Stimulated activated CD4-positive, alpha-beta T cell treated with anti-CD3 and anti-CD28 coated beads, Interleukin-4, amount 100 ng/mL, for 4 hours (primary cell): ENCODE measurements around the gene ENAM.

Source experiments
- DNase-seq, 2 experiments: peaks; one replicate each; pipeline ENCODE4 v3.0.0-alpha.2; 2020

Gene ENAM

GRCh38 chr4:70628444-70628843, at the start of gene ENAM:
TSS of gene ENAM (plus strand) at chr4:70628744. CDS start at chr4:70629501, 757 bp downstream.
- no peak for DNase-seq

- DNase-seq = no peak
Observed at GRCh38 chr4:70581980-70582379, 46.6 kb upstream of the ENAM start.

DNA sequence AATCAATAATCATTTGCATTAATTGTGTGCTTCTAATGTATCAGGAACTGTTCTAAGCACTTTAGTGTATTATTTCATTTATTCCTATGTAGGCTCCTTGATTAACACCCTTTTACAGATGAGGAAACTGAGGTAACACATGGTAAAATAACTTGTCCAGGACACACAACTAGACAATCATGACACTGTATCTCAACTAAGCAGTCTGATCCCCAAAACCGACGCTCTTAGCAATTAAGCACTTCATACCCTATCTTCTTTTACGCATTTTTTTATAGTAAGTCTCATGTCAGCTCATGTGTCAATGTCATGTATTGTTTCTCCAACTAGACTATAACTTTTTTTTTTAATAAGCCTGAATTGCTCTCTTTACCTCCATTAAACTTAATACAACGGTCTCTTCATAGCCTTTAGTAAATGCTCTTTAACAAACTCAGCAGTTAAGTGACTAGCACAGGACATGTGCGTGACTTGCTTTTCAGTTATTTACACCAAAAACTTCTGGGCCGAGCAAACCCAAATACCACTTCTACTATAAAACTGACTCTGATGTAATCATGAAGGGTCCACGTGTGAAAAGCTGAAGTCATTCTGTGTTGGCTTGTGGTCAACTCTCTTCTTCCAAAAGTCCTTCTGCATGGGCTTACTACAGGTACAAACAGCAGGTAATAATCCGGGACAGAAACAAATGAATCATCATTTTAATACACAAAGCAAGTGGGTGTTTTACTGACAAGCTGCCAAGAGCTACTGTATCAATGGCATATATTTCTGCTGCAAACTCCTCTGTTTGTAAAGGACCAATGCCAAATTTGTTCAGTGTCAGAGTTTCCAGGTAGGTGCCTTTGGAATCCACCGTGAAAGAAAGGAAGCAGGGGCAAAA, 44.4 kb upstream of the ENAM start:
- DNase-seq = no peak

- DNase-seq = no peak
Observed at GRCh38 chr4:70586841-70587240, 41.7 kb upstream of the ENAM start.

DNA sequence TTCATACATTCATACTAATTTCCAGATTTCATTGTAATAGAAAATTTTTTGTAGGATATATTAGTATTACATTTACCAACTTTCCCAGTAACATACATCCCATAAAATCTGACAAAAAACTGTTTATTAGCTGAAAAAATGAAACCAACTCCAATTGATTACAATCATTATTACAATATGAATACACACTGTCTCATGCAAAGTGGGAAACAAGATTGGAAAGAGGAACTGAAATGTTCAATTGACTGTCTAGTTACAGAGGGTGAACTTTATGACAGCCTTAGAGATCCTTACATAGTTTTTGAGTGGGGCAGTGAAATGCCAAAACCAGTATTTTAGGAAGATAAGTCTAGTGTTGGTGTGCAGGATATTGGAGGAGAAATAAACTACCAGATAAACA, 38.8 kb upstream of the ENAM start:
- DNase-seq = no peak

DNA sequence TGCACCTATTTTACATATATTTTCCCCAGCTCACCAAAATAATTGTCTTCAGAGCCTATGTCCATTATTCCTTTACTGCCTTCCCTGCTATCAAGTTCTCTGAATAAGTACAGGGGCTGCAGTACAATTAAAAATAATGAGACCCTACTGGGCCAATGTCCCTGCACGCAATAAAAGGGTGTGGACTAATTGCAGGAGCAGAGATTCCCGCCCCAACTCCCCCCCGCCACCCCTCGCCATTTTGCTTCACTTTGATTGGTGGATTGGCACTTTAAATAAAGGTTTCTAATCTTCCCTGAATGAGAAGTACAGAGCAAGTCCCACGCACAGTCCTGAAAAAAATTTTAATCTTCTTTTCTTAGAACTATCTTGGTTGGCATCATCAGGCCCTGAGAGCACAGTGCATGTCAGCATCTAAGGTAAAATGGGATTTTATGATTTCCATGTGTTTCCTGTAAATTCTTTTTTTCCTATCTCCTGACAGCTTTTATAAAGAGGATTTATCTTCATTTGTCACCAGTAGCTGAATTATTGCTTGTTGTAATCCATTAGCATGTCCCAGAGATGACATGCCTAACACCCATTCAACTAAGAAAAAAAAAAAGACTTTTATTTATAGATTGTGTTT, 36.5 kb upstream of the ENAM start, which contains the start of gene AMBN:
TSS of gene AMBN (plus strand) at position 302 of the 628 bp plus-strand sequence. CDS start at position 405, 103 bp downstream.
- DNase-seq = no peak

DNA sequence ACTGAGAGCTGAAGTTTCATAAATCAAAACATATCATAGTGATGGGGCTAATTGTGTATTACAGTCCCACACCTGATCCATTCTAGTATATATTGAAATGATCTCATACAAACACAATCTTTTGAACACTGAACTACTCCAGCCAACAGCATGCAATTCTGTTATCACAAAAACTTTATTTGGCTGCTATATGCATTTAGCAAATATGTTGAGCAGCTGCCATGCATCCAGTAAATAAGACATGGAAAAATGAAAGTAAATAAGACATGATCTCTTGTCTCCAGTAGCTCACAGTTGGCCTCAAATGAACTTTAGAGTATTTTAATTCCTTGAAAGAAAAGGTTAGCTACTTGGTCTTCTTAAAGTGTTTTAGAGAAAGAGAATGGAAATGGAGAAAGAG, 34.3 kb upstream of the ENAM start:
- DNase-seq = no peak

DNA sequence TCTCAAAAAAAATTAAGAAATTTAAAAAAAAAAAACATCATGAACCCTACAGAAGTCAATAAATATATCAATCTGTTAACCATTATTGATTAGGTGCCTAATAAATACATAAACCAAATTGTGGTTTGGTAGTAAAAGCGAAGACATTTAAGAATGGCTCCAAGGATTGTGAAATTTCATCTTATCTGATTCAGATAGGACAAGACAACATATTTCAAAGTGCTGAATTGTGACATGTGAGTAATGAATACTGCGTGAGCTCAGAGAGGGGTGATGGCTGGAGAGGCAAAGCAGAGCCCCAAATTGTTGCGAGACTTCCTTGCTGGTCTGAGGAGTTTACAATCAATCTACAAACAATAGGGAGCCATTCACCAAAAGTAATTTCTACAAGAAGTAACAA, 28.2 kb upstream of the ENAM start:
- no peak for DNase-seq

- no peak for DNase-seq
Observed at GRCh38 chr4:70600977-70601376, 27.6 kb upstream of the ENAM start.

DNA sequence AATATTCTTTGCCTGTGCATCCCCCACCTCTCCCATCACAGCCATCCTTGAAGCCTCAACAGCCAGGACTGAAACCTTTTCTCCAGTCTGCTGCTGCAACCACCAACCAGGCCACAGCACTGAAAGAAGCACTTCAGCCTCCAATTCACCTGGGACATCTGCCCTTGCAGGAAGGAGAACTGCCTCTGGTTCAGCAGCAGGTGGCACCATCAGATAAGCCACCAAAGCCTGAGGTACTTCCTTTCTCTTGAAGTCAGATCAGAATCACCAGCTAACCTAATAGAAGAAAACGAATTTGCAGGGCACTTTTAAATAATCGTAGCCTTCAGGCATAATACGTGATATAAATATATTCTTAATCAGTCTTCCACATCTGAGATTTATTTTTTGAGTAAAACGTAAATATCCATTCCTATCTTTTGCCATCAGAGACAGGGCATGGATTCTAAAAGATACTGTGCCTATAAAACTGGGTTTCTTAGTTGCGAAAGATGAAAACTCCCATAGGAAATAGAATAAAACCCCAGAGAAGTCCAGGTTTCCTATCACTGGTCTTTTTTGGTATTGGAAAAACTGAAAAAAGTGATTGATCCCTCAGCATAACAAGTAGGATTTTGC, 27.0 kb upstream of the ENAM start:
- DNase-seq = peak; percentile 44 to 56

DNA sequence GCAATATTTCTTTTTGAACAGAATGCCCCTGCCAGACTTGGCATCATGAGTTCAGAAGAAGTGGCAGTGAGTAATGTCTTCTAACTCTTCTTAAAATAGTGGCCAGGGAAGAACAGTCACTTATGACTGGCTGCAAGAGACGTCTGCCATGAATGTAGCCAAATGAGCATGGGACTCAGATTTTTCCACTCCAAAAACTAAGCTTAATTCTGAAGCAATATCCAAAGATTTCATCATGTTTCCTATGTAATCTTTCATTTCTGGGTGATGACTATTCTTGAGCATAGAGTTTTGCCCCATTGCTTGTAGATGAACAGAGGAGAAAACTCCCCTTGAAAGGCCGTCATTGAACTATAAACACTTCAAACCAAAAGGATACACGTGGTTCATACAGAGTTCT, 24.7 kb upstream of the ENAM start:
- DNase-seq = no peak

DNA sequence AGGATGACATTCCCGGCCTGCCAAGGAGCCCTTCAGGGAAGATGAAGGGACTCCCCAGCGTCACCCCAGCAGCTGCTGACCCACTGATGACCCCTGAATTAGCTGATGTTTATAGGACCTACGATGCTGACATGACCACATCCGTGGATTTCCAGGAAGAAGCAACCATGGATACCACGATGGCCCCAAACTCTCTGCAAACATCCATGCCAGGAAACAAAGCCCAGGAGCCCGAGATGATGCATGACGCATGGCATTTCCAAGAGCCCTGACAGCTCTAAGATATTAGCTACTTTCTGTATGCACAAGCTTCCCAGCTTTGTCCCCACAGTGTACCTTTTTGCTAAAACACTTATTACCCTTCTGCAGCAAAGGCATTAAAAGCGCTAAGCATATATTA, 22.1 kb upstream of the ENAM start:
- no peak for DNase-seq

DNA sequence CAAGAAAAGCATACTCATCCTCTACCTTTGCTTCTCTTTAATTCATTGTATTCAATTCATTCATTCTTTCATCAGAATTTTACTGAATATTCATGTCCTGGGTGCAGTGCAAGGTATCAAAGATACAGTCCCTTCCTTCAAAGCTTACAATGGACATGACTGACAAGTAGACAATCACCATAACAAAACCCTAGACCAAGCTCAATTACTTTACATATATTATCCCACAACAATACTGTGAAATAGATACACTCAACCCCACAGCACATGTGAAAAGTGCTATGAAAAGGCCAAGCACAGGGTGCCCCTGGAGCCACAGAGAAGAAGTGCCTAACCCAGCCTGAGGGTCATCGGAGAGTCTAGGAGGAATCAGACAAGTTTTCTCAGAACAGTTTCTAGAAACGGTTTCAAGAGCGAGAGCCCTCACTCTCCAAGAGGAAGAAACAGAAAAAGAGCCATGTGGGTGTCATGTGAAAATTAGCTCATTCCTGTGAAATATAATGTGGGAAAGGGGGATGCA, 21.1 kb upstream of the ENAM start:
- no peak for DNase-seq

- DNase-seq = no peak
Observed at GRCh38 chr4:70608324-70608723, 20.2 kb upstream of the ENAM start.

DNA sequence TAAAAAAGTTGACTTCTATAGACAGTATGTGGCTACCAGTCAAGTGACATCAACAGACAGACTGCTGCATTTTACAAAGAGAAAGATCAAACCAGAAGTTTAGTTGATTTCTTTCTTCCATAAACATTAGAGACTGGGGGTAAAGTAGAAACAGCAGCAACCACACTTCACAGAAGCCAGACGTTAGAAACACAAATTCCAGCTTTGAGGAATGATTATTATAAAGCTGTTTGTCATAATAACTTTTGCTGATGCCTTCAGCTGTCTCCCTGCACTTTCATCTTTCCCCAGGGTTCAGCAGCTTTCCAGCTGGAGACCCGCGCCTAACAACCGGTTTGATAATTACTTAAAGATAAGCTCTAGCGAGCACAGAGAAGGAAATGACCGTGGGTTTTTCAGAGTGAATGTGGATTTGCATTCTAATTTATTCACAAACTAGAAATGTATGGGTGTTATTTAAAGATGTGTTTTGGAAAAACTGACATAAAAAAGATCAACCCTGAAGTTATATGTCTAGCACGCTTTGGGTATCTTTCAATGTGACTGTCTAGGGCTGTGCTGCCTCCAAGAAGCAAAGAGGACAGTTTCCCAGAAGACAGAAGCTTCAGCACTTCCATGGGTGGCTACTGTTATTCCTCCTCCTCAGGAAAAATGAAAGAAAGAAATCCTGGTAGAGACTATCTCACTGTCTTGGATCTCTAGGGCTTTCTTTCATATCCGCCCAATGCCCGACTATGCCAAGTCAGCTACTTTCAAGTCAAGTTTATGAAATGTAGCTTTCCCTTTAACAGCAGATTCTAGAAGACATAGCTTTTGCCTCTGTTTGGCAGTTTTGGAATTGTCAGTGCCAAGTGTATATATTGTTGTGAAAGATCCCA, 15.0 kb upstream of the ENAM start:
- DNase-seq = no peak

- DNase-seq = no peak
Observed at GRCh38 chr4:70614184-70614555, 14.4 kb upstream of the ENAM start.

DNA sequence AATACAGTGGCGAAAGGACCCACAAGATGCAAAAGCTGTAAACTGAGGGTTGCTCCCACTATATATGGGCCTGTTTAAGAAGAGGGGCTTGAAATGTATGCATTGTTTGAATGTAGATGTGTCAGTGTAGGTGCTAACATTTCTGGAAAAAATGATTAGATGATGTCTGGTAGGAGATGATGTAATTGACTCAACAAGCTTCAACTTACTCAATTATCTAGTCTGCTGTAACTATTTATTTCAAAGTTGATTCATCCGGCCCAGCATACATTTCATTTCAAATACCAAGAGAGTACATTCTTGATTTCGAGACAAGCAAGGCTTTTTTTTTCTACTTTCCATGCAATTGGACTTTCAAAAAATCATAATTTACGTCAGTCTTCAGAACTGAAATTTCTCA, 9.3 kb upstream of the ENAM start:
- no peak for DNase-seq

DNA sequence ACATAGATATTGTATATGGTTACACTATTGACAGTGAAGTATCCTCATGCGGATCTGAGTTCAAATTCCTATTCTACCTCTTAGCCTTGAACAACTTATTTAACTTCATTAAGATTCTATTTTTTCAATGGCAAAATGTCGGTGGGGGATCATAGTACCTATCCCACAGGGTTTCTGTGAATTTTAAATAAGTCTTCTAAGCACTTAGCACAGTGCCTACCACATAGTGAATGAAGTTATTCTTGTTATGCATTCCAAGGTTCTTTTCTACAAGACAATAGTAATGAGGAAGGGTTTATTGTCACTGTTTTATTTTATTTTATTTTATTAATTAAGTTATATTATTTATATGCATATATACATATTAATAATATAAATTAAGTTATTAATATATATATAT, 8.8 kb upstream of the ENAM start:
- DNase-seq = no peak

DNA sequence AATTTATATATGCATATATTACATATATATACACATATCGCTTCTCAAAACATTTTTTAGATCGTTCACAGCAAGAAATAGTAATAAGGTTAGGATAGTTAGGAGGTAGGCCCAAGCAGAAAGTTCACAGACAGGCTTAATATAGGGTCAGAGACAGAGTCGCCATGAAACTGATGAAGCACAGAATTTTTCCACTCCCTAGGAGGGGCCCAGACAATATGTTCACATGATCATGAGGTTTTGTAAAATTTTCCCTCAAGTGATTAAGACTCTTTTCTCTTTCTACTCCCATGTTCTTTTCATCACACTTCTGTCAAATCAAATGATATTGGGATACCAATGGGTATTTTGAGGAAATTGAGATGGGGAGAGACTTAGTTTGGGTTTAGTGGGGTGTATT, 5.2 kb upstream of the ENAM start:
- DNase-seq = no peak

GRCh38 chr4:70624226-70624793, 4.2 kb upstream of the ENAM start:
- no peak for DNase-seq

DNA sequence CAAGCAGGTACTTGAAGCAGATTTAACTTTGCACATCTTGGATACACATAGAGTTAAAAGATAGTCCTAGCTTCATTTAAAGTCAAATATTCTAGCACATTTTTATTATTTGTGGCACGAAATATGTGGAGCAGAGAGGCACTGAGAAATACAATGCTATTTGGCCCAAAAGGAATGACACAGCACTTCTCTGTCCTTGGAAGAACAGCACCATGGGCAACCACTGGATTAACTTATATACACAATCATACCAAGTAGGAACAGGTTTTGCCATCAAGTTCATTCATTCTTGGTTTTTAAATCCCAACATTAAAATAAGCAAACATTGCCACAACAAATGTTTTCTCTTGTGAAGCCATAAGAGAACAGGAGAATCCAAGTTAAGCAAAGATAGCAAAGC, 924 bp upstream of the ENAM start:
- DNase-seq = no peak

- DNase-seq = no peak
Observed at GRCh38 chr4:70629469-70630090, 1.0 kb downstream of the ENAM start.
